Measurements from ENCODE around the gene ATL1.
"Not testable (repeated sequence)": the region's sequence is repeated elsewhere in the genome, so short reads cannot be mapped to it uniquely, and the experiment has no call there.

ATL1 gene

DNA sequence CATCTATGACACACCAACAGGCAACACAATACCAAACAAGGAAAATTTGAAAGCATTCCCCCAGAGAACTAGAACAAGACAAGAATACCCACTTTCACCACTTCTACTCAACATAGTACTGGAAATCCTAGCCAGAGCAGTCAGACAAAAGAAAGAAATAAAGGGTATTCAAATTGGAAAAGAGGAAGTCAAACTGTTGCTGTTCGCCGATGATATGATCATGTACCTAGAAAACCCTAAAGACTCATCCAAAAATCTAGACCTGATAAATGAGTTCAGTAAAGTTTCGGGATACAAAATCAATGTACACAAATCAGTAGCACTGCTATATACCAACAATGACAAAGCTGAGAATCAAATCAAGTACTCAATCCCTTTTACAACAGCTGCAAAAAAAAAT, 8.1 kb upstream of the ATL1 start:
- no peak overlapping the region for H3K27ac ChIP-seq
- TF ChIP-seq CTCF (conservative IDR thresholded peaks at IDR 0.05) (no peak), ZFX (IDR thresholded peaks at IDR 0.05) (no peak)

DNA sequence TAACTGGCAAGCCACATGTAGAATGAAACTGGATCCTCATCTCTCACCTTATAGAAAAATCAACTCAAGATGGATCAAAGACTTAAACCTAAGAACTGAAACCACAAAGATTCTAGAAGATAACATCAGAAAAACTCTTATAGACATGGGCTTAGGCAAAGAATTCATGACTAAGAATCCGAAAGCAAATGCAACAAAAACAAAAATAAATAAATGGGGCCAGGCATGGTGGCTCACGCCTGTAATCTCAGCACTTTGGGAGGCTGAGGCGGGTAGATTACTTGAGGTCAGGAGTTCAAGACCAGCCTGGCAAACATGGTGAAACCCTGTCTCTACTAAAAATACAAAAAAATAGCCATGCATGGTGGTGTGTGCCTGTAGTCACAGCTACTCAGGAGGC, 7.1 kb upstream of the ATL1 start:
- H3K27ac ChIP-seq: not testable (repeated sequence)

DNA sequence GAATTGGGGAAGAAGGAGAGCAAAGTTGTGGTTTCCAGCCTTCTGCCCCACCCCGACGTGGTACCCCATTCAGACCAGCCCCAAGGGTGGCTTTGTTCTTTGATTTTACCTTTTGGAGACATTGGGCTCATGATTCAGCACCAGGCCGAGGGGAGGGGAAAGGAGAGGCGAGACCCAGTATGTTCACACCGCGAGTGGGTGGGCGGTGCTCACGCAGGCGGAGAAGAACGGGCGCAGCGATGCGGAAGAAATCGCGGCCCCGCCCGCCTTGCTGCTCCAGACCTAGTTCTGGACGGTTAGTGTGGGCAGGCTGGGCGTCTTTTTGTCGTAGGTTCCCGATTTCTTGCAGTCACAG, 963 bp downstream of the ATL1 start:
- peak overlapping the region; percentile 17; the same call in 1 of the 2 replicates for H3K27ac ChIP-seq
- TF ChIP-seq ZFX (IDR thresholded peaks at IDR 0.05) (no peak), CTCF (conservative IDR thresholded peaks at IDR 0.05) (no peak)

GRCh38 chr14:50562841-50563240, 2.9 kb downstream of the ATL1 start:
- no peak for TF ChIP-seq ZFX (IDR thresholded peaks at IDR 0.05)
- no peak for TF ChIP-seq CTCF (conservative IDR thresholded peaks at IDR 0.05)
- H3K27ac ChIP-seq: no peak overlapping the region

- H3K27ac ChIP-seq: no peak overlapping the region
- TF ChIP-seq CTCF (conservative IDR thresholded peaks at IDR 0.05): no peak
- TF ChIP-seq ZFX (IDR thresholded peaks at IDR 0.05): no peak
Measured at GRCh38 chr14:50569714-50570274, 9.8 kb downstream of the ATL1 start.

- H3K27ac ChIP-seq: no peak overlapping the region
- TF ChIP-seq CTCF (conservative IDR thresholded peaks at IDR 0.05): no peak
- TF ChIP-seq ZFX (IDR thresholded peaks at IDR 0.05): no peak
Measured at GRCh38 chr14:50573862-50574261, 13.9 kb downstream of the ATL1 start.

DNA sequence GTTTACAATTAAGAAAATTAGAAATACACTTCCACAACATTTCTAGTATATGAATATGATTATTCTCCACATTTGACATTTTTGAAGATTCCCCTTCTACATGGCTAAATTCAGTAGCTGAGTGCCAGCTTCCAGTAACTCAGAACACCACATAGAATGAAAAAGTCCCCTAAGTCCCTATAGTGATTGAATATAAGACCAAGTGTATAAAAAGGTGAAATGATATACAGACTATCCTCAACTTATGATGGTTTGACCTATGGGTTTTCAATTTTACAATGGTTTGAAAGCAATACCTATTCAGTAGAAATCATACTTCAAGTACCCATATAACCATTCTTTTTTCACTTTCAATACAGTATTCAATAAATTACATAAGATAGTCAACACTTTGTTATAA, 15.8 kb downstream of the ATL1 start:
- no peak for TF ChIP-seq ZFX (IDR thresholded peaks at IDR 0.05)
- TF ChIP-seq CTCF (conservative IDR thresholded peaks at IDR 0.05): no peak
- H3K27ac ChIP-seq: no peak overlapping the region

- H3K27ac ChIP-seq: no peak overlapping the region
- no peak for TF ChIP-seq ZFX (IDR thresholded peaks at IDR 0.05)
- TF ChIP-seq CTCF (conservative IDR thresholded peaks at IDR 0.05): no peak
Measured at GRCh38 chr14:50577982-50578381, 18.0 kb downstream of the ATL1 start.

Measured in C4-2B (cell line).